ENCODE data around the gene TXK. TPM values are rescaled to one million over a fixed set of nuclear protein-coding genes. Genes with fewer than 3 reads are reported as not detected.

The TXK gene
- polyA plus RNA-seq, 1 donor, result 4.9 TPM

DNA sequence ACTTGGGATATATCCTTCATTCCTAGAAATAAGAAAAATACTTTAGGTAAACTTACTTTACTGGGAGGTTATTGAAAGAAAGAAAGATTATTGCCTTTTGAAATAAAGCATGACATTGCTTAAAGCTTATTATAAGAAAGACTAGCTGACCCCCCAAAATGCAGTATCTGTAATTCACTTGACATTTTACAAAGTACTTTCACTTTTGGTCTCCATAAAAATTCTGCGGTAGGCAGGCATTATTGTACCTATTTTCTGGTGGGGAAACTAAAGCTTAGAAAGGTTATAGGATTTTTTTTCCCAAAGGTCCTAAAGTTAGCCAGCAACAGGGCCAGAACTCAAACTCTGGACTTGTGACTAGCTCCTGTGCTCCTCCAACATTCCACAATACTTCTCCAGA, 29.7 kb upstream of the TXK start:
- no peaks in the 10 kb centered on the region for H3K27me3 ChIP-seq (ENCODE audit: control insufficient read depth, insufficient read depth, low read length)
- no peaks in the 10 kb centered on the region for H3K9me3 ChIP-seq (ENCODE audit: control insufficient read depth, low read depth, low read length)
- DNase-seq, result no peak
- peaks cover 5% of the 10 kb centered on the region for H3K36me3 ChIP-seq (ENCODE audit: control insufficient read depth, insufficient read depth, low read length)
- H3K27ac ChIP-seq (ENCODE audit: low read length), result no peak overlapping the region
- no peaks in the 10 kb centered on the region for H3K4me1 ChIP-seq (ENCODE audit: control insufficient read depth, insufficient read depth, low read length)
- no peak overlapping the region for H3K4me3 ChIP-seq (ENCODE audit: low read length)
- no CpG with 5 or more reads among the region's 1 CpG for WGBS (ENCODE audit: insufficient coverage, low lambda C conversion rate)

DNA sequence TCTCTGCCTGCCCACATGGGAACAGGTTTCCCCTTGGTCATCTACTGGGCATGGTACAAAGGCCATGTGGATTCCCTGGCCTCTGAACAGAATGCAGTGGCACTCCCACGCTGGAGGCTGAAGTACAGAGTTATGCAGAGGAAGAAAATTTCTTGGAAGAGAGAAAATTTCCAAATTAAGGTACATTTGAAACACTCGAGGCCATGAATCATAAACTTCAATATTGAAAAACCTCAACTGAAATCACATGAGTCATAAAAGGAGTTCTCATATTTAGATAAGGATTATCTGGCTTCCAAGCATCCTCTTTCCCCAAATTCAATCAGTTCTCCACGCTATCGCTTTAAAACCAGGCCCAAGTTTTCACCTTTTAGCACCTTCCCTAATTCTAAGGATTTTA, 28.1 kb upstream of the TXK start:
- H3K36me3 ChIP-seq (ENCODE audit: control insufficient read depth, insufficient read depth, low read length), result peaks cover 5% of the 10 kb centered on the region
- no peaks in the 10 kb centered on the region for H3K27me3 ChIP-seq (ENCODE audit: control insufficient read depth, insufficient read depth, low read length)
- no peak for DNase-seq
- no peak overlapping the region for H3K4me3 ChIP-seq (ENCODE audit: low read length)
- no peak overlapping the region for H3K27ac ChIP-seq (ENCODE audit: low read length)
- no peaks in the 10 kb centered on the region for H3K9me3 ChIP-seq (ENCODE audit: control insufficient read depth, low read depth, low read length)
- no CpG with 5 or more reads among the region's 4 CpGs for WGBS (ENCODE audit: insufficient coverage, low lambda C conversion rate)
- H3K4me1 ChIP-seq (ENCODE audit: control insufficient read depth, insufficient read depth, low read length), result no peaks in the 10 kb centered on the region

DNA sequence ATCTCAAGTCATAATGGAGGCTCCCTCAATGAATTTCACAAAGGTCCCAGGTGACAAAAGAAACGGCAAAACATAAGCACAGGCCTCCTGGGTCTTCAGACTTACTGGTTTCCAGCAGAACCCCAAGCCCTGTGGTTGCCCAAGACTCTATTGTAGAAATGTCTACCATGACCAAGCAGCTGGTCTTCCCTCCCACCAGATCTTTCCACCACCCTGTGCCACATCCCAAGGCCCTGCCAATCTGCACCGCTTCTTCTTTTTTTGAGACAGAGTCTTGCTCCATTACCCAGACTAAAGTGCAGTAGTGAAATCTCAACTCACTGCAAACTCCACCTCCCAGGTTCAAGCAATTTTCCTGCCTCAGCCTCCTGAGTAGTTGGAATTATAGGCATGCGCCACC, 23.2 kb upstream of the TXK start:
- H3K4me1 ChIP-seq (ENCODE audit: control insufficient read depth, insufficient read depth, low read length), result no peaks in the 10 kb centered on the region
- peaks cover 13% of the 10 kb centered on the region for H3K36me3 ChIP-seq (ENCODE audit: control insufficient read depth, insufficient read depth, low read length)
- no peaks in the 10 kb centered on the region for H3K27me3 ChIP-seq (ENCODE audit: control insufficient read depth, insufficient read depth, low read length)
- peaks cover 12% of the 10 kb centered on the region for H3K9me3 ChIP-seq (ENCODE audit: control insufficient read depth, low read depth, low read length)
- DNase-seq, result no peak
- H3K27ac ChIP-seq (ENCODE audit: low read length), result no peak overlapping the region
- WGBS (ENCODE audit: insufficient coverage, low lambda C conversion rate), result no CpG with 5 or more reads among the region's 3 CpGs
- H3K4me3 ChIP-seq (ENCODE audit: low read length), result no peak overlapping the region

DNA sequence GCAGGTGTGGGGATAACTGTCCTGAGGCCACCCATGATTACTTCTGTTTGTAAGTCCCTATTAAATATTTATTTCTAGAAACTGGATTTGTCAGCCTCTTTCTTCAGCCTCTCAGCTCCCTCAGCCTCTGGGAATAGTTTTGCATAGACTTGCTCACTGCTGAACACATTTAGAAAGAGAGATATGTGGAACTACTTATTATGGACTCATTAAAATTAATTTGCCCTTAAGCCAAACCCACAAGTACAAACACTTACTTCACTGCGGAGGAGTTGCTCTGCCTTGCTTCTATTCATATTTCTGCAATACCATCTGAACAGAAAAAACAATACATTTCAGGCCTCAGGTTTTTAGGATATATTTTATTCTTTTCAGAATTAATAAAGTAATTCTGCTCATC, 22.4 kb upstream of the TXK start:
- no peak overlapping the region for H3K4me3 ChIP-seq (ENCODE audit: low read length)
- no peak for DNase-seq
- H3K36me3 ChIP-seq (ENCODE audit: control insufficient read depth, insufficient read depth, low read length), result peaks cover 13% of the 10 kb centered on the region
- H3K27me3 ChIP-seq (ENCODE audit: control insufficient read depth, insufficient read depth, low read length), result no peaks in the 10 kb centered on the region
- peaks cover 12% of the 10 kb centered on the region for H3K9me3 ChIP-seq (ENCODE audit: control insufficient read depth, low read depth, low read length)
- no peak overlapping the region for H3K27ac ChIP-seq (ENCODE audit: low read length)
- WGBS (ENCODE audit: insufficient coverage, low lambda C conversion rate), result 100% methylated on average over 1 of the region's 1 CpG
- no peaks in the 10 kb centered on the region for H3K4me1 ChIP-seq (ENCODE audit: control insufficient read depth, insufficient read depth, low read length)

DNA sequence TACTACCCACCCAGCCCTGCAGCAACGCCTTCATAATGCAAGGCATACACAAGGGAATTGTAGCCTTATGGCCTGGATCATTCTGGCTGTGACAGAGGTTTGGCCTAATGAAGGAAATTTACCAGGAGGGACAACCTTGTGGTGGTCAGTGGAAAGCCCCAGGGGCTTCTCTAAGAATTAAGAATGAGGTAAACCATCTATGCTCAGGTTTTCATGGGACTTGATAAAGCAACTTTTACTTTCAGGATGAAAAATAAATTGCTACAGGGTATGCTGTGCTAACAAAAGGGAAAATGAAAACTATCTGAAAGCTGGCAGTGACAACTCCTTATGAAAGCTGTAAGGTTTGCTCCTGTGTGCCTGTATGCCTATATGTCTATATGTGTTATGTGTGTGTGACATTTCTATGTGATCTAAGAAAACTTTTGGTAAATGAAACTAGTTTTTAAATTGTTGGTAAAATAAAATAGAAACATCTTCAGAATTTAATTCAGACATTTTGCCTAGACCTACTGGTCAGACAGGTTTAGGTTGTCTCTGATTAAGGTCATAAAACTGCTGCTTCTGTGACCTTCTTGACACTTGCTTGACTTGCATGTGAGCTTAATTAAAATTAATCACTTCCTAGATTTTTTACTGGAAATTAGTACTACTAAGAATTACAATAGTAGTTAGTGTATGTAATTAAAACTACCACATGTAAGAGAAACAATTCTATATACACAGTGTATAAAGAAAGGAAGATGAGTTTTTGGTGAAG, 19.9 kb upstream of the TXK start:
- Histone ChIP-seq H3K4me3 (ENCODE audit: low read length) (no peak overlapping the region), H3K36me3 (ENCODE audit: control insufficient read depth, insufficient read depth, low read length) (peaks cover 16% of the 10 kb centered on the region), H3K4me1 (ENCODE audit: control insufficient read depth, insufficient read depth, low read length) (no peaks in the 10 kb centered on the region), H3K27me3 (ENCODE audit: control insufficient read depth, insufficient read depth, low read length) (no peaks in the 10 kb centered on the region), H3K9me3 (ENCODE audit: control insufficient read depth, low read depth, low read length) (peaks cover 12% of the 10 kb centered on the region), H3K27ac (ENCODE audit: low read length) (no peak overlapping the region)
- no peak for DNase-seq
- no CpG with 5 or more reads among the region's 1 CpG for WGBS (ENCODE audit: insufficient coverage, low lambda C conversion rate)

DNA sequence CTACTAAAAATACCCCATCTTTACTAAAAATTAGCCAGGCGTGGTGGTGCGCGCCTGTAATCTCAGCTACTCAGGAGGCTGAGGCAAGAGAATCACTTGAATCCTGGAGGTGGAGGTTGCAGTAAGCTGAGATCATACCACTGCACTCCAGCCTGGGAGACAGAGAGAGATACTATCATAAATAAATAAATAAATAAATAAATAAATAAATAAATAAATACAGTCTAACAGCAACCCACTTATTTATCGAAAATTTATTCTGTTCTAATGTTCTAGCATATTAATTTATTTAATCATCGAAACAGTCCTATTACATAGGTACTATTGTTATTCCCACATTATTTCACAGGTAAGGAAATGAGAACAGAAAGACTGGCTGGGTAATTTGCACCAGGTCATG, 18.2 kb upstream of the TXK start:
- peaks cover 12% of the 10 kb centered on the region for H3K9me3 ChIP-seq (ENCODE audit: control insufficient read depth, low read depth, low read length)

DNA sequence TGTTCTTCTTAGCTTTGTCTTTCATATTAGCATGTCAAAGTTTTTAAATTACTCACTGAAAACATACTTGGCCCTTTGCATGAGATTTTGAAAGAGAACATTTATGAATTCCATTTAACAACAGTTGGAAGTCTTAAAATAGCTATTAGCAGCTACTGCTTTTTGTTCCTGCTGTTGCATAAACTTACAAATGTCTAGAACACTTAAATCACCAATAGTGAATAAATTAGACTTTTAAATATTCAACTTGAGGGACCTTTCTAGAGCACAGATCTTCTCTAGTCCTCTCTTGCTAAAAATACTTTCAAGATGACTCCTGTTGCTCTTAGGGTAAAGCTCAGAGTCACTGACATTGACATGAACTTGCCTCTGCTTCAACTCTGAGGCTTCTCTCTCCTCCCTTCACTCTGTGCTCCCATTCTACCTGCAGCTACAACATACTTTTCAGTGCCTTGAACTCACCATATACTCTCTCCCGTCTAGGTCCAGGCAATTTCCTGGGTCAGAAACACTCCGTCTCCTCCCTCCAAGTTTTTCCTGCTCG, 15.8 kb upstream of the TXK start:
- H3K27ac ChIP-seq (ENCODE audit: low read length), result no peak overlapping the region
- peaks cover 8% of the 10 kb centered on the region for H3K9me3 ChIP-seq (ENCODE audit: control insufficient read depth, low read depth, low read length)
- H3K4me1 ChIP-seq (ENCODE audit: control insufficient read depth, insufficient read depth, low read length), result no peaks in the 10 kb centered on the region
- DNase-seq, result no peak
- no peaks in the 10 kb centered on the region for H3K27me3 ChIP-seq (ENCODE audit: control insufficient read depth, insufficient read depth, low read length)
- H3K4me3 ChIP-seq (ENCODE audit: low read length), result no peak overlapping the region
- peaks cover 10% of the 10 kb centered on the region for H3K36me3 ChIP-seq (ENCODE audit: control insufficient read depth, insufficient read depth, low read length)
- no CpG with 5 or more reads among the region's 3 CpGs for WGBS (ENCODE audit: insufficient coverage, low lambda C conversion rate)

More for the DNA sequence above, 18.2 kb upstream of the TXK start:
- DNase-seq, result no peak
- peaks cover 19% of the 10 kb centered on the region for H3K36me3 ChIP-seq (ENCODE audit: control insufficient read depth, insufficient read depth, low read length)
- WGBS (ENCODE audit: insufficient coverage, low lambda C conversion rate), result 100% methylated on average over 1 of the region's 5 CpGs
- no peak overlapping the region for H3K4me3 ChIP-seq (ENCODE audit: low read length)
- no peaks in the 10 kb centered on the region for H3K27me3 ChIP-seq (ENCODE audit: control insufficient read depth, insufficient read depth, low read length)
- H3K4me1 ChIP-seq (ENCODE audit: control insufficient read depth, insufficient read depth, low read length), result no peaks in the 10 kb centered on the region
- H3K27ac ChIP-seq (ENCODE audit: low read length), result no peak overlapping the region

DNA sequence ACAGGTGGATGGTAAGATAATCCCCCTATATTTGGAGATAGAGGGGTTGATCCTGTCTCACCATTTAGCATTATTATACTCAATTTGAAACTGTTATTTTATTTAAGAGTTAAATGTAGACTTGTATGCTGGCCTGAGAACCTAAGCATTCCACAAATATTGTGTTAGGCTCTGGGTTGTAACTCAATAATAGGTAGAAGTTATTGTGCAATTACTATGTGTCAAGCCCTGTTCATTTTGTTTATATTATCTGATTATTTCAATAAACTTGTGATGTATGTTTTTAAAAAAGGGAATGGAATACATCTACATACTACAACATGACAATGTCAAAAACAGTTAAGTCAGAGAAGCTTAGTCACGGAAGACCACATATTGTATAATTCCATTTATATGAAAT, 13.6 kb upstream of the TXK start:
- H3K4me1 ChIP-seq (ENCODE audit: control insufficient read depth, insufficient read depth, low read length), result no peaks in the 10 kb centered on the region
- H3K27me3 ChIP-seq (ENCODE audit: control insufficient read depth, insufficient read depth, low read length), result no peaks in the 10 kb centered on the region
- H3K9me3 ChIP-seq (ENCODE audit: control insufficient read depth, low read depth, low read length), result no peaks in the 10 kb centered on the region
- H3K36me3 ChIP-seq (ENCODE audit: control insufficient read depth, insufficient read depth, low read length), result peaks cover 5% of the 10 kb centered on the region
- H3K27ac ChIP-seq (ENCODE audit: low read length), result no peak overlapping the region
- WGBS (ENCODE audit: insufficient coverage, low lambda C conversion rate), result no CpG with 5 or more reads among the region's 1 CpG
- no peak overlapping the region for H3K4me3 ChIP-seq (ENCODE audit: low read length)
- no peak for DNase-seq

DNA sequence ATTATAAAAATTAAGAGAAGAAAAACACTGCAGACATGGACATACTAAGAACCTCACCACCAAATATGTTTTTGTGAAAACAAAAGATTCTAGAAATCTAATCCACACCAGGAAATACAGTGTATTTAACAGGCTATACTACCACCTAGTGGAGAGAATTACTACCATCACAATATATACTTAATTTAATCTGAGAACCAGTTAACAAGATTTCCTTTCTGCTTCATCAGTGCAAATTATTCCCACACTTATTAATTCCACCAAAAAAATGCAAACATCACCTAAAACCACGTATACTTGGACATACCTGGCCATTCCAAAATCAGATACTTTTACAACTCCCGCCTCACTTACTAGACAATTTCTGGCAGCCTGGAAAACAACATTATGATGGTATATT, 7.0 kb upstream of the TXK start:
- no peak overlapping the region for H3K27ac ChIP-seq (ENCODE audit: low read length)
- no CpG with 5 or more reads among the region's 2 CpGs for WGBS (ENCODE audit: insufficient coverage, low lambda C conversion rate)
- H3K36me3 ChIP-seq (ENCODE audit: control insufficient read depth, insufficient read depth, low read length), result peaks cover 4% of the 10 kb centered on the region
- no peaks in the 10 kb centered on the region for H3K9me3 ChIP-seq (ENCODE audit: control insufficient read depth, low read depth, low read length)
- H3K4me1 ChIP-seq (ENCODE audit: control insufficient read depth, insufficient read depth, low read length), result no peaks in the 10 kb centered on the region
- H3K4me3 ChIP-seq (ENCODE audit: low read length), result no peak overlapping the region
- DNase-seq, result peak in 1 of 2 donors; percentile 21
- no peaks in the 10 kb centered on the region for H3K27me3 ChIP-seq (ENCODE audit: control insufficient read depth, insufficient read depth, low read length)

DNA sequence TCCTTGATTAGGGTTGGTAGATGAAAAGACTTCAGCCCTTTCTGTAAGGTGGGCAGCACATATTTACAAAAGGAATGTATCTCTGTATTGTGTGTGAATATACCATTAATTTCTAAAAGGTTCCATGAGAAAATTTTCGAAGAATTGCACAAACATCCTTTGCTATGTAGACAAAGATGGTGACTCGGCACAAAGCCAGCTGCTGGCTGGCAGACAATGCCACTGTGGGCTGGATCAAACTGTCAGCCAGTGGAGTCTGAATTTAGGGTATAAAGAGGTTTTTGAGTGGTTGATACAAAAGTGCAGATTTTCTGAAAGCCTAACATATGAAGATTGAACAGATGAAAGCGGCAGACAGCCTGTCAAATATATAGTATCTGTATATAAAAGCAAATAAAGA, 5.6 kb upstream of the TXK start:
- WGBS (ENCODE audit: insufficient coverage, low lambda C conversion rate), result 100% methylated on average over 2 of the region's 3 CpGs
- H3K27ac ChIP-seq (ENCODE audit: low read length), result no peak overlapping the region
- no peaks in the 10 kb centered on the region for H3K4me1 ChIP-seq (ENCODE audit: control insufficient read depth, insufficient read depth, low read length)
- H3K9me3 ChIP-seq (ENCODE audit: control insufficient read depth, low read depth, low read length), result no peaks in the 10 kb centered on the region
- H3K4me3 ChIP-seq (ENCODE audit: low read length), result no peak overlapping the region
- H3K36me3 ChIP-seq (ENCODE audit: control insufficient read depth, insufficient read depth, low read length), result peaks cover 6% of the 10 kb centered on the region
- no peaks in the 10 kb centered on the region for H3K27me3 ChIP-seq (ENCODE audit: control insufficient read depth, insufficient read depth, low read length)
- no peak for DNase-seq

DNA sequence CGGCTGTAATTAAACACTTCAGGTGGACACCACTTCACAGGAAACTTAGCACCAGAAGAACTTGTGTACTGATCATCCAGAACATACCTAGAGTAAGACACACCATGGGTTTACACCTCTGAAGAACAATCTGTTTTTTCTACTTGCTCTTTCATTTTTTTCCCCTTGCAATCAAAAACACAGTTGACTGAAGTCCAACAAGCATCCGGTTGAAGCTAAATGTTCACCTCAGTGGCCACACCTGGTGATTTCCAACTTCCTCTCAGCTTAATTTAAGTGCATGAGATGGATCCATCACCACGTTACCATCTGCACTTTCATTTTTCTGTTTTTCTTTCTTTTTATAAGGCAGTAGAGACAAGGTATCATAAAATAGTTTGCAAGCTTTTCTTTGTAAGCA, 4.9 kb upstream of the TXK start:
- H3K36me3 ChIP-seq (ENCODE audit: control insufficient read depth, insufficient read depth, low read length), result peaks cover 6% of the 10 kb centered on the region
- H3K4me3 ChIP-seq (ENCODE audit: low read length), result no peak overlapping the region
- no peak overlapping the region for H3K27ac ChIP-seq (ENCODE audit: low read length)
- H3K9me3 ChIP-seq (ENCODE audit: control insufficient read depth, low read depth, low read length), result no peaks in the 10 kb centered on the region
- peak in 1 of 2 donors; percentile 27 for DNase-seq
- H3K4me1 ChIP-seq (ENCODE audit: control insufficient read depth, insufficient read depth, low read length), result no peaks in the 10 kb centered on the region
- H3K27me3 ChIP-seq (ENCODE audit: control insufficient read depth, insufficient read depth, low read length), result no peaks in the 10 kb centered on the region
- WGBS (ENCODE audit: insufficient coverage, low lambda C conversion rate), result 62% methylated on average over 2 of the region's 3 CpGs
